ENCODE measurements around the gene CPNE4. TPM values are rescaled to one million over a fixed set of nuclear protein-coding genes. Genes with fewer than 3 reads are reported as not detected.

The CPNE4 gene
- total RNA-seq, 1 donor from 2014 or later = 0.41 TPM

DNA sequence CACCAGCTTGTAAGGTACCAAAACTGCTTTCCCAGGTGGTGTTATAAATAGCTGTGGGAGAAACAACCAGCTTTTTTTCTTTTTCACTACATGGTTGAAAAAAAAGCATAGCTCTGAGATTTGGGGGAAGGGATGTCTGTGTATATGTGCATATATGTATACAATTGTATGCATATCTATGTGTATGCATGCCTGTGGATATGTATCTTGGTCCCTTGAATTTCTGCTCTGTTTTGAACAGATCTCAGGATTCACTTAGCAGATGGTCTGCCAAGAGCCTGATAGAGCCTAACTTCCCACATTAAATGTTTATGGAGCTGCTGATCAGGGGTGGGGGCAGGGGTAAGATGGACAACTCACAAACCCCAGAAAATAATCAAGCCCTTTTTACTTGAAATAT, 39.0 kb upstream of the CPNE4 start:
- Mint-ChIP-seq H3K27ac (ENCODE audit: unreplicated experiment) (no peak overlapping the region), H3K4me3 (ENCODE audit: unreplicated experiment) (no peak overlapping the region), H3K4me1 (ENCODE audit: unreplicated experiment) (no peaks in the 10 kb centered on the region), H3K27me3 (ENCODE audit: unreplicated experiment) (peaks cover 12% of the 10 kb centered on the region), H3K36me3 (ENCODE audit: low read depth, unreplicated experiment) (no peaks in the 10 kb centered on the region), H3K9me3 (ENCODE audit: unreplicated experiment) (no peaks in the 10 kb centered on the region)
- TF ChIP-seq, protein P1, sequence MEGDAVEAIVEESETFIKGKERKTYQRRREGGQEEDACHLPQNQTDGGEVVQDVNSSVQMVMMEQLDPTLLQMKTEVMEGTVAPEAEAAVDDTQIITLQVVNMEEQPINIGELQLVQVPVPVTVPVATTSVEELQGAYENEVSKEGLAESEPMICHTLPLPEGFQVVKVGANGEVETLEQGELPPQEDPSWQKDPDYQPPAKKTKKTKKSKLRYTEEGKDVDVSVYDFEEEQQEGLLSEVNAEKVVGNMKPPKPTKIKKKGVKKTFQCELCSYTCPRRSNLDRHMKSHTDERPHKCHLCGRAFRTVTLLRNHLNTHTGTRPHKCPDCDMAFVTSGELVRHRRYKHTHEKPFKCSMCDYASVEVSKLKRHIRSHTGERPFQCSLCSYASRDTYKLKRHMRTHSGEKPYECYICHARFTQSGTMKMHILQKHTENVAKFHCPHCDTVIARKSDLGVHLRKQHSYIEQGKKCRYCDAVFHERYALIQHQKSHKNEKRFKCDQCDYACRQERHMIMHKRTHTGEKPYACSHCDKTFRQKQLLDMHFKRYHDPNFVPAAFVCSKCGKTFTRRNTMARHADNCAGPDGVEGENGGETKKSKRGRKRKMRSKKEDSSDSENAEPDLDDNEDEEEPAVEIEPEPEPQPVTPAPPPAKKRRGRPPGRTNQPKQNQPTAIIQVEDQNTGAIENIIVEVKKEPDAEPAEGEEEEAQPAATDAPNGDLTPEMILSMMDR (IDR thresholded peaks at IDR 0.05; ENCODE audit: unreplicated experiment) = no peak
- DNase-seq (ENCODE audit: low spot score) = no peak

DNA sequence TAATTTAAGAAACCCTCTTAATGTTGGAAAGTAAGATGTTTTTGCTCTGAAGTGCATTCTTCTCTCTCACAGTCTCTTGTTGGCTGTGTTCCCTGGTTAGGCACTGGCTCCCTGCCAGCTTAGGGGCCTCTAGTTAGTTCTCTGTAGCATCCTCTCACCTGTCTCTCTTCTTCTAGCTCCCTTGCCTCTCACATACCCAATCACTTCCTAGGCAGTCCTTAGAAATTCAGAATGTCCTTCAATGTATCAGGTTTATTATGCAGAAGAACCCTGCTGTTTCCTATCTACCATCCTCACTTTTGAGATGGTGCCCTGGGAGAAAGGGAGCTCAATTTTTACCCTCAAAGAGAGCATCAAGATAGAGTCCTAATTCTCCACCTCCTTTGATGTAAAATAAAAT, 36.2 kb upstream of the CPNE4 start:
- no peaks in the 10 kb centered on the region for H3K4me1 Mint-ChIP-seq (ENCODE audit: unreplicated experiment)
- no peaks in the 10 kb centered on the region for H3K9me3 Mint-ChIP-seq (ENCODE audit: unreplicated experiment)
- no peak for DNase-seq (ENCODE audit: low spot score)
- no peak overlapping the region for H3K4me3 Mint-ChIP-seq (ENCODE audit: unreplicated experiment)
- TF ChIP-seq, protein P1 (IDR thresholded peaks at IDR 0.05; ENCODE audit: unreplicated experiment) = no peak
- H3K27me3 Mint-ChIP-seq (ENCODE audit: unreplicated experiment) = peaks cover 12% of the 10 kb centered on the region
- H3K27ac Mint-ChIP-seq (ENCODE audit: unreplicated experiment) = no peak overlapping the region
- no peaks in the 10 kb centered on the region for H3K36me3 Mint-ChIP-seq (ENCODE audit: low read depth, unreplicated experiment)

DNA sequence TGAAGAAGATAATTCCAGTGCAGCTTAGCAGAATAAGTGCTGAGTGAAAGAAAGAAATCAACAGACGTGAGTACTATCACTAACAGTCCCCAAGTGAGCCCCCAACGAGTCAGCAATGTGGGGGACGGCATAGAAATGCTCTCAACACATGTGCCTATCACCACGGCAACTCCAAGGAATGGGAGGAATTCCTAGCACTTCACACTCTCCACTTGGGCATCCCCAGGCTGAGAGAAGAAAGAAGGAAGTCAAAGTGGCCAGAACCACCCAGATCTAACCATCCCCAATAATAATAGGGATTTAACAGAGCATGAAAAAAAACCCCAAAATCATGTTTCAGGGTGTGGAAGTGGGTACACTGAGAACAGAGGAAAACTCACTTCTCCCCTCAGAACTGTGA, 29.3 kb upstream of the CPNE4 start:
- Mint-ChIP-seq H3K27ac (ENCODE audit: unreplicated experiment) (no peak overlapping the region), H3K4me3 (ENCODE audit: unreplicated experiment) (no peak overlapping the region), H3K9me3 (ENCODE audit: unreplicated experiment) (no peaks in the 10 kb centered on the region), H3K4me1 (ENCODE audit: unreplicated experiment) (no peaks in the 10 kb centered on the region), H3K36me3 (ENCODE audit: low read depth, unreplicated experiment) (no peaks in the 10 kb centered on the region), H3K27me3 (ENCODE audit: unreplicated experiment) (peaks cover 3% of the 10 kb centered on the region)
- TF ChIP-seq, protein P1 (IDR thresholded peaks at IDR 0.05; ENCODE audit: unreplicated experiment) = no peak
- DNase-seq (ENCODE audit: low spot score) = no peak

DNA sequence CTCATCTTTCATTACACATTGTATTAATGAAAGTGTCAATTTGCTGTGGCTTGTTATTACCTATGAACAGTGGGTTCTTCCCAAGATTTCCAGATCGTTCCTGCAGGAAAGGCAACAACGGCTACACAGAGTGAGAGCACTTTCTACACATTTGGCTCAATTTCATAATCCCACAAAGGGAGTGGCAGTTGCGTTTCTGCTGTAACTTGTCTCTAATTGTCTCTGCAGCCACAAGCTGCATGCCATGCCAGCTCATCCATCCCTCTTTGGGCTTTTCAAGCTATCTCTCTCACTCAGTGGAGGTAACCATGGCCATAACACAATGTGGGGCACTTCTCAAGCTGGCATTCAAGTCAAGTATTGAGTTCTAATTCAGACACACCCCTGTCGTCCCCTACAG, 27.7 kb upstream of the CPNE4 start:
- DNase-seq (ENCODE audit: low spot score) = no peak
- Mint-ChIP-seq H3K27ac (ENCODE audit: unreplicated experiment) (no peak overlapping the region), H3K4me3 (ENCODE audit: unreplicated experiment) (no peak overlapping the region), H3K9me3 (ENCODE audit: unreplicated experiment) (no peaks in the 10 kb centered on the region), H3K36me3 (ENCODE audit: low read depth, unreplicated experiment) (no peaks in the 10 kb centered on the region), H3K27me3 (ENCODE audit: unreplicated experiment) (no peaks in the 10 kb centered on the region), H3K4me1 (ENCODE audit: unreplicated experiment) (no peaks in the 10 kb centered on the region)
- TF ChIP-seq, protein P1 (IDR thresholded peaks at IDR 0.05; ENCODE audit: unreplicated experiment) = no peak

DNA sequence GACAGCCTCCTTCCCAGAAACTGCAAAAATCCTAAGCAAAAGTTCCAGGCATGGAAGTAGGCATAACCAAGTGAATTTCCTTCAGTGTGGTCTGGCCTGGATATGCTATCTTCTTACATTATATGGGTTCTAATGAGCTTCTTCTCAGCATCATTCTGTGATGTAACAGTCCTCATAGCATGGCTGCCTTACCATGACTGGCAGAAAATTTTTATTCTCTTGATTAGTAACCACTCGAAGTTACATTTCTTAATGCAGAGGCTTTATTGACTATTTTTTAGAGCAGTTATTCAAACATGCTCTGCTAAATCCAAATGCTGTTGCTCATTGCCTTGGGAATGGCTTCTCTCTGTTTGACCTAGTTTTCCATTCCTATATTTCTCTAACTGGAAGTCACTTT, 21.1 kb upstream of the CPNE4 start:
- peaks cover 2% of the 10 kb centered on the region for H3K27me3 Mint-ChIP-seq (ENCODE audit: unreplicated experiment)
- H3K4me3 Mint-ChIP-seq (ENCODE audit: unreplicated experiment) = no peak overlapping the region
- no peaks in the 10 kb centered on the region for H3K4me1 Mint-ChIP-seq (ENCODE audit: unreplicated experiment)
- no peaks in the 10 kb centered on the region for H3K36me3 Mint-ChIP-seq (ENCODE audit: low read depth, unreplicated experiment)
- H3K27ac Mint-ChIP-seq (ENCODE audit: unreplicated experiment) = no peak overlapping the region
- no peak for DNase-seq (ENCODE audit: low spot score)
- no peaks in the 10 kb centered on the region for H3K9me3 Mint-ChIP-seq (ENCODE audit: unreplicated experiment)
- TF ChIP-seq, protein P1 (IDR thresholded peaks at IDR 0.05; ENCODE audit: unreplicated experiment) = no peak

All from endothelial cell (in vitro differentiated cells).